Measurements from ENCODE around the gene AGBL4.
A peak's percentile ranks its signal among the peaks of the same experiment; 100 is the strongest.

Gene AGBL4

GRCh38 chr1:49694251-49694827, 329.4 kb downstream of the AGBL4 start:
- DNase-seq (ENCODE audit: low spot score) = no peak

GRCh38 chr1:49686107-49686506, 337.6 kb downstream of the AGBL4 start:
- no peak for DNase-seq (ENCODE audit: low spot score)

DNA sequence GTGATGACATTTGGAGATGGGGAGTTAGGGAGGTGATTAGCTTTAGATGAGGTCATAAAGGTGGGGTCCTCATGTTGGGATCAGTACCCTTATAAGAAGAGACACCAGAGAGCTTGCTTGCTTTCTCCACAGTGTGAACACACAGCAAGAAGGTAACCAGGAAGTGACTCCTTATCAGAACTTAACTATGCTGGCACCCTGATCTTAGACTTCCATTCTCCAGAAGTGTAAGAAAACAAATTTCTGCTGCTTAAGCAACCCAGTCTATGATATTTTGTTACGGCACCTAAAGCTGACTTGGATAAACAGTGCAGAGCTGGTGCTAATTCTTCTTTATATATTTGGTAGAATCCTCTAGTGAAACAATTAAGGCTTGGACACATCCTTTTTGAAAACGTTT, 346.0 kb downstream of the AGBL4 start:
- no peak for DNase-seq (ENCODE audit: low spot score)

DNA sequence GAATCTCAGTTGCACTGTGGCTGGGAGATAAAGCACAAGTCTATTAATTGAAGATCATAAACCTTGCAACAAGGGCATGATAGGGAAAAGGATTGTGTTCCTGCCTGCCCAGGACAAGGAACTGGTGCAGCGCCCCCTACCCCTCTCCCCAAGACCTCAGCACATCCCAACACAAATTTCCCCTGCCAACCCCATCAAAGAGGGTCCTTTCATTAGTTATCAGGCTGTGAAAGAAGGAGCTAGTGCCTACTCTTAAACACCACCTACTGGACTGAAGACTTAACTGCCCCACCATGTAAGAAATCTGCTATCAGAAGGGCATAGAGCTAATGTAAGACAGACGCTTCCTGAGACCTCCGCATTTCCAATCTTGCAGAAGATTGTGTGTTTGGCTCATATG, 372.6 kb downstream of the AGBL4 start:
- no peak for DNase-seq (ENCODE audit: low spot score)

DNA sequence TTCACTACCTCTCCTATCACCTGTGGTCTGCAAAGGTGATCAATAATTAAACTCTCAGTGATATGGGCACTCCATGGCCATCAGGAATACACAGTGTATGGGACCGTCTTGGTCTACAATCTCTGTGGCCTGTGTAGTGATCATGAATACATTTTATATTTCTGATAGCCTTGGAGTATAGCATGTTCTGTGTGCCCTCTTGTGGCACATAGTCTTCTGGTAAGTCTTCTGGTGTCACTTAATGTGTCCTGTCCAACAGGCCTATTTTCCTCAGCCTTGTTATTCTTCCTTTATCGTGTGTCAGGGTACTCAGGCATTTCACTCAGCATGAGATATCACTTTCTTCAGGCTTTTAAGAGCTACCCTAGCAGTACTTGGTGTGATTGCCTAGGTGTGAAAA, 393.6 kb downstream of the AGBL4 start:
- peak; percentile 19 for DNase-seq (ENCODE audit: low spot score)

DNA sequence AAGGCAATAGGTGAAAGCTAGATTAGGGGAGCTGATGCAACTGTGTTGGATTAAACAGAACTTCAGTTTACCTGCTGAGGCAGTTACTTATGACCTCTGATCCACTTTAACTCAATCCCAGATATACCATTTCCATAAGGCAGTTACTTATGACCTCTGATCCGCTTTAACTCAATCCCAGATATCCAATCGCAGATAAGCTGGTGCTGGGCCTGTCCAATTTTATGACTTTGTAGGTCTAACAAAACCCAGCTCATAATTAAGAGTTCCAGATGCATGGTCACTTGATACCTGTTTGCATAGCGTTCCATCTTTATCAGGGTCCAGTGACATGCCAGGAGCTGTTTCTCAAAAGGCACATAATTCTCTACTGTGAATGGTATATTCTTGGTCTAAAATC, 396.0 kb downstream of the AGBL4 start:
- DNase-seq (ENCODE audit: low spot score) = no peak

GRCh38 chr1:49626472-49626871, 397.3 kb downstream of the AGBL4 start:
- peak; percentile 64 for DNase-seq (ENCODE audit: low spot score)

GRCh38 chr1:49622877-49623276, 400.9 kb downstream of the AGBL4 start:
- DNase-seq (ENCODE audit: low spot score) = no peak

- DNase-seq (ENCODE audit: low spot score) = no peak
These were observed 417.7 kb downstream of the AGBL4 start for GRCh38 chr1:49606082-49606481.

GRCh38 chr1:49597436-49597835, 426.3 kb downstream of the AGBL4 start:
- no peak for DNase-seq (ENCODE audit: low spot score)

- no peak for DNase-seq (ENCODE audit: low spot score)
These were observed 447.3 kb downstream of the AGBL4 start for GRCh38 chr1:49576327-49576901.

DNA sequence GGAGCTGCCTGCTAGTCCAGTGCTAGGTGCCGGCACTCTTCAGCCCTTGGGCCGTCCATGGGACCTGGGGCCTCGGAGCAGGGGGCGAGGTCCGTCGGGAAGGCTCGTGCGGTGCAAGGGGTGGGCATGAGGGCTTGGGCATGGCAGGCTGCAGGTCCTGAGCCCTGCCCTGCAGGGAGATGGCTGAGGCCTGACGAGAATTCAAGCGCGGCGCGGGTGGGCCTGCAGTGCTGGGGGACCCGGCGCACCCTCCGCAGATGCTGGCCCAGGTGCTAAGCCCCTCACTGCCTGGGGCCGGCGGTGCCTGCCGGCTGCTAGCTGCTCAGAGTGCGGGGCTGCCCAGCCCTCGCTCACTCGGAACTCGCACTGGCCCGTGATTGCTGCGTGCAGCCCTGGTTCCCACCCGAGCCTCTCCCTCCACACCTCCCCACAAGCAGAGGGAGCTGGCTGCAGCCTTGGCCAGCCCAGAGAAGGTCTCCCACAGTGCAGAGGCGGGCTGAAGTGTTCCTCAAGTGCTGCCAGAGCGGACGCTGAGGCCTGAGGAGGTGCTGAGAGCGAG, 467.0 kb downstream of the AGBL4 start:
- no peak for DNase-seq (ENCODE audit: low spot score)

GRCh38 chr1:49552101-49552500, 471.7 kb downstream of the AGBL4 start:
- DNase-seq (ENCODE audit: low spot score) = no peak

GRCh38 chr1:49544615-49545014, 479.1 kb downstream of the AGBL4 start:
- no peak for DNase-seq (ENCODE audit: low spot score)

DNA sequence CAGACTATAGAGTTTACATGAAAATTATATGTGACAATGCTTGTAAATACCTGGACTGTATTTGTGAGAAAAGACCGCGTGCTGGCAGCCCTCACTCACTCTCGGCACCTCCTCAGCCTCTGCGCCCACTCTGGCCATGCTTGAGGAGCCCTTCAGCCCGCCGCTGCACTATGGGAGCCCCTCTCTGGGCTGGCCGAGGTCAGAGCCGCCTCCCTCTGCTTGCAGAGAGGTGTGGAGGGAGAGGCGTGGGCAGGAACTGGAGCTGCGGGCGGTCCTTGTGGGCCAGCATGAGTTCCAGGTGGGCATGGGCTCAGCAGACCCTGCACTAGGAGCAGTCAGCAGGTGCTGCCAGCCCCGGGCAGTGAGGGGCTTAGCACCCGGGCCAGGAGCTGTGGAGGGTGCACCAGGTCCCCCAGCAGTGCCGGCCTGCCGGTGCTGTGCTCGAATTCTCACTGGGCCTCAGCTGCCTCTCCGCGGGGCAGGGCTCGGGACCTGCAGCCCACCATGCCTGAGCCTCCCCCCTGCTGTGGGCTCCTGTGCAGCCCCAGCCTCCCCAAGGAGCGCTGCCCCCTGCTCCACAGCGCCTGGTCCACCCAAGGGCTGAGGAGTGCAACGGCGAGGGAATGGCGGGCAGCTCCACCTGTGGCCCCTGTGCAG, 482.5 kb downstream of the AGBL4 start:
- no peak for DNase-seq (ENCODE audit: low spot score)

DNA sequence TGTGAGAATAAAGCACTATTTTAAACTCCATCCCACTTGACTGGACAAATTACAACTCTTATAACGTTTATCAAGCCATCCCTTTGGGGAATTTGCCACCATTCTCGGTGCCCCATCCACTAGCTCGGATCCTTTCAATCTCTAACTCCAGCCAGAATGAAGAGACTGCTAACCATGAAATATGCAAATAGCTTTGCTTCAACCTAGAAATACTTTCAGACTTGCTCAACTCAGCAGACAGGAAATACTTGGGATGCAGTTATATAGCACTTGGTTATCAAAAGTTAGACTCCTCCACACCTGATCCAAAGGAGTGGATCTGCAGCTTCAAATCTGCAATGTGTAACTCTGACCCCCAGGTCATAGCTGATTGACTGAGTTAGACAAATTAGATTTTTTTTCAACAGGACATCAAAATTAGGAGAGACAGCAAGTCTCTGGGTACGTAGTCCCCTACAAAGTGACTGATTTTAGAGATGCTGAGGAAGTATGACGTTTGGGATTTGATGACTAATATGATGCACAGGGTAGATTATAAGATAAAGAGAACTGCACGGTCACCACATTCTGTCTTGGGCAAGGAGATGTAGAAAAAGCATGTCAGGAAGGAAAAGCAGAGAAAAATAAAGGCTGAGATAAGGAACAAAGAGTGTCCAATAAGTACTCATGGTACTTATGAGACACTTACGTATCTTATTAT, 496.0 kb downstream of the AGBL4 start:
- DNase-seq (ENCODE audit: low spot score) = peak; percentile 9

DNA sequence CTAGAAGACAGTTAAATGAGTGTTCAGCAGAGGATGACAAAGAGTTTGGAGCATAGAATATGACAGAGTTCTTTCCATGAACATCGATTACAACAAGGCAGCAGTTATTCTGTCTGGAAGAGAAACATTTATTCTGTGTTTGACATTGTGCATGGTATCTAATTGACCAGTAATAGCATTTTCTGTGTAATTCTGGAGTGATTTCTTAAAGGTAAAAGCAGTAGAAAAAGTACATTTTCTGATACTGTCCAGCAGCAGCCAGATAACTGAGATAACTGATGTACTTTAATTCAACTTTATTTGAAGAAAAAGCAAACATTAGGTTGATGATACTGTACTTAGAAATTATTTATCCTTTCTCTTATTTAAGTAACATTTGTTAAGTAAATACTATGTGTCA, 497.1 kb downstream of the AGBL4 start:
- no peak for DNase-seq (ENCODE audit: low spot score)

DNA sequence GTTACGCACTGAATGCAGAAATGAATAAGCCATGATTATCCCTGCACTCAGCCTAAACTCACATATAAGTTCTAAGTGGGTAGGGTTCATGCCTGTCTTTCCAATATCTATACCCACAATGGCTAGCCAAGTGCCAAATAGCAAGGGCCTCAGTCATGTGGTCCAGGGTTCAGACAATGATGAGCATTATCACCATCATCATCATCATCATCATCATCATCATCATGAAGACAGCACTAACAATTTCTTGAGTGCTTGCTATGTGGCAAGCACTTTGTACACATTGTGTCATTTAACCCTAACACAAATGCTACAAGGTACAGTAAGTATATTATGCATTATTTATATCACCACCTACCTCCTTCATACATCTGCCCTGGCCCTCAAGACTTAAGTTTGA, 500.0 kb downstream of the AGBL4 start:
- DNase-seq (ENCODE audit: low spot score) = no peak

DNA sequence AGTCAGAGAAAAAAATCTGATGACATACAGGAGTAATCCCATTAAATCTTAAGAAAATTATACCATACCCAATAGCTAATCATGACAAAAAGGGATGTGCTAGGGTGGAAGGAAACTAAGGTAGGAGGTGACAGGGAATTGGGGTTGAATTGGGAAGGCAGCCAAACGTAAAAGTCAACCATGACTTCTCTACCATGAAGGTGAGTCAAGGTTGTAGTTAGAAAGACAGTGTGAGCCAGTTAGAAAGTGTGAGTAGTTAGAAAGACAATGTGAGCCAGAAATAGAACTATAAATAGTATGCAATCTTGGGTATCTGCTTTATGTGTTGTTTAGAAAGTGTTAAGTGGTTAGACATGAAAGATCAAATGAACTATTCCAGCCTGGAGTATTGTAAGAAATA, 556.8 kb downstream of the AGBL4 start:
- peak; percentile 67 for DNase-seq (ENCODE audit: low spot score)

GRCh38 chr1:49465486-49466185, 558.1 kb downstream of the AGBL4 start:
- peak; percentile 72 for DNase-seq (ENCODE audit: low spot score)

GRCh38 chr1:49448200-49448599, 575.6 kb downstream of the AGBL4 start:
- DNase-seq (ENCODE audit: low spot score) = no peak

DNA sequence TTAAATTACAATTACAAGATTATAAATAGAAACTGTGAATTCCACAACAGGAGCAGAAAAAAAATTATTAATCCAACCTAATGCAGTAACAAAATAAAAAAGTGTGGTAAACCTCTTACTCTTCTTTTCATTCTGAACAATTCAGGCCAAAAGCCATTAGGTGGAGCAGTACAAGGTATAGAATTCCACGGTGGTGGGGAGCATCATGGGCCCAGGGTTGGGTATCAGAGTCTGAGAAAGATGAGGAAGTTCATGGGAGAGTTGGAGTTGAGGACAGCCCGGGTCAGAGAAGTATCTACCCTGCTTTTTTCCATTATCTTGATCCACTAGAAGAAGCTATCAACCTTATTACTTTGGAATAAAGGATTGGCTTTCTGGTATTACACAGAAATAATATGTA, 586.9 kb downstream of the AGBL4 start:
- no peak for DNase-seq (ENCODE audit: low spot score)
